ENCODE data around the gene CMTM4.
"Not testable (repeated sequence)": the region's sequence is repeated elsewhere in the genome, so short reads cannot be mapped to it uniquely, and the experiment has no call there.

CMTM4 gene

GRCh38 chr16:66641387-66641786 lies 55.2 kb downstream of the CMTM4 start:
- DNase-seq (ENCODE audit: low read depth) = no peak

GRCh38 chr16:66640724-66641314 lies 55.7 kb downstream of the CMTM4 start:
- no peak for DNase-seq (ENCODE audit: low read depth)

- no peak for DNase-seq (ENCODE audit: low read depth)
These were observed 57.3 kb downstream of the CMTM4 start for GRCh38 chr16:66639091-66639885.

GRCh38 chr16:66637806-66638205 lies 58.7 kb downstream of the CMTM4 start:
- no peak for DNase-seq (ENCODE audit: low read depth)

GRCh38 chr16:66636199-66636598 lies 60.3 kb downstream of the CMTM4 start:
- no peak for DNase-seq (ENCODE audit: low read depth)

- no peak for DNase-seq (ENCODE audit: low read depth)
These were observed 61.1 kb downstream of the CMTM4 start for GRCh38 chr16:66635406-66635805.

- no peak for DNase-seq (ENCODE audit: low read depth)
These were observed 61.9 kb downstream of the CMTM4 start for GRCh38 chr16:66634527-66635196.

GRCh38 chr16:66631558-66631957 lies 65.0 kb downstream of the CMTM4 start:
- DNase-seq (ENCODE audit: low read depth) = not testable (repeated sequence)

GRCh38 chr16:66630561-66631260 lies 65.8 kb downstream of the CMTM4 start:
- DNase-seq (ENCODE audit: low read depth) = not testable (repeated sequence)

- DNase-seq (ENCODE audit: low read depth) = no peak
These were observed 66.7 kb downstream of the CMTM4 start for GRCh38 chr16:66629856-66630255.

- DNase-seq (ENCODE audit: low read depth) = not testable (repeated sequence)
These were observed 68.7 kb downstream of the CMTM4 start for GRCh38 chr16:66627611-66628378.

- no peak for DNase-seq (ENCODE audit: low read depth)
These were observed 72.8 kb downstream of the CMTM4 start for GRCh38 chr16:66623755-66624154.

- no peak for DNase-seq (ENCODE audit: low read depth)
These were observed 73.7 kb downstream of the CMTM4 start for GRCh38 chr16:66622863-66623262.

- DNase-seq (ENCODE audit: low read depth) = no peak
These were observed 74.6 kb downstream of the CMTM4 start for GRCh38 chr16:66621973-66622372.

GRCh38 chr16:66620429-66620795 lies 76.1 kb downstream of the CMTM4 start:
- DNase-seq (ENCODE audit: low read depth) = no peak

- no peak for DNase-seq (ENCODE audit: low read depth)
These were observed 76.8 kb downstream of the CMTM4 start for GRCh38 chr16:66619534-66620428.

- no peak for DNase-seq (ENCODE audit: low read depth)
These were observed 77.8 kb downstream of the CMTM4 start for GRCh38 chr16:66618588-66619375.

- DNase-seq (ENCODE audit: low read depth) = no peak
These were observed 78.8 kb downstream of the CMTM4 start for GRCh38 chr16:66617728-66618127.

- no peak for DNase-seq (ENCODE audit: low read depth)
These were observed 79.5 kb downstream of the CMTM4 start for GRCh38 chr16:66617010-66617434.

GRCh38 chr16:66616592-66616991 lies 80.0 kb downstream of the CMTM4 start:
- no peak for DNase-seq (ENCODE audit: low read depth)

Measured in stimulated activated CD8-positive, alpha-beta memory T cell treated with anti-CD3 and anti-CD28 coated beads, Interleukin-15, amount 100 ng/mL, for 24 hours (primary cell).